ENCODE results near the gene TMEM255B.

TMEM255B gene

DNA sequence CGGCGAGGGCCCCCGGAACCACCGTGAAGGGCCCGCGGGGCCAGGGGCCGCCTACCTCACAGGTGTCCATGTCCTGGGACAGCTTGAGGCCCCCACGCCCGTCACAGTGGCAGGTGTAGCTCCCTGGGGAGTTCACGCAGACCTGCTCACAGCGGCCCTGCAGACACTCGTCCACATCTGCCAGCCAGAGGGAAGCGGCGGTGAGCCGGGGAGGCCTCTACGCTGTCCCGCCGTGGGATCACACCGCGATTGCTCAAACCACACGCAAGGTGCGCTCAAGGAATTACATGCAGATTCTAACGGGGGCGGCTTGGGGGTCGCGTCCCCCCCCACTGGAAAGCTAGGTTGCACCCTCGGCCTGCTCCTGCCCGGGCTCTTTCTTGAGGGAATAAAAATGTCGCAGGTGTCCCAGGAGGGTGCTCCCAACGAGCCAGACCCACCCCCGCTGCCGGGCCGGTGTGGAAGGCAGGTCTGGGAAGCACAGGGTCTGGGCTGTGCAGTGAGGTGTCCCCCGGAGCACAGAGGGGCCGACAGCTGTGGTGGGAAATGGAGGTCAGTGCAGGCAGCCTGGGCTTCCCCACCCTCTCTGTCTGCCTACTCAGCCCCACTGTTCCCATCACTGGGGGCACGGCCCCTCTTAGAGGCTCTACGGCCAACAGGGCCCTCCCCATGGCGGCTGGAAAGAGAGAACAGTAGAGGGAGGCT is 75.6 kb downstream of the TMEM255B start:
- Histone ChIP-seq H3K4me3 (ENCODE audit: low read length, poor library complexity, severe bottlenecking) (no peak overlapping the region), H3F3A (ENCODE audit: low read depth) (no peaks in the 10 kb centered on the region), H3K4me1 (ENCODE audit: insufficient read depth, low read length, poor library complexity, severe bottlenecking) (peaks cover 5% of the 10 kb centered on the region), H3K9me2 (replicated peaks; ENCODE audit: low read depth, low read length) (no peaks in the 10 kb centered on the region), H2AFZ (ENCODE audit: low read length) (no peak overlapping the region), H3K9me3 (ENCODE audit: insufficient read depth, low read depth, low read length) (no peaks in the 10 kb centered on the region), H3K36me3 (ENCODE audit: insufficient read depth, low read length) (no peaks in the 10 kb centered on the region), H3K4me2 (ENCODE audit: low read depth, low read length, poor library complexity, severe bottlenecking) (no peak overlapping the region), H3K9ac (ENCODE audit: low read depth, low read length, poor library complexity, severe bottlenecking) (no peak overlapping the region), H3K79me2 (ENCODE audit: insufficient read depth, low read length) (no peaks in the 10 kb centered on the region), H3K27me3 (ENCODE audit: insufficient read depth, low read length, poor library complexity, severe bottlenecking) (no peaks in the 10 kb centered on the region), H4K20me1 (ENCODE audit: insufficient read depth, low read length, poor library complexity, severe bottlenecking) (no peaks in the 10 kb centered on the region)
- TF ChIP-seq, protein P1, sequence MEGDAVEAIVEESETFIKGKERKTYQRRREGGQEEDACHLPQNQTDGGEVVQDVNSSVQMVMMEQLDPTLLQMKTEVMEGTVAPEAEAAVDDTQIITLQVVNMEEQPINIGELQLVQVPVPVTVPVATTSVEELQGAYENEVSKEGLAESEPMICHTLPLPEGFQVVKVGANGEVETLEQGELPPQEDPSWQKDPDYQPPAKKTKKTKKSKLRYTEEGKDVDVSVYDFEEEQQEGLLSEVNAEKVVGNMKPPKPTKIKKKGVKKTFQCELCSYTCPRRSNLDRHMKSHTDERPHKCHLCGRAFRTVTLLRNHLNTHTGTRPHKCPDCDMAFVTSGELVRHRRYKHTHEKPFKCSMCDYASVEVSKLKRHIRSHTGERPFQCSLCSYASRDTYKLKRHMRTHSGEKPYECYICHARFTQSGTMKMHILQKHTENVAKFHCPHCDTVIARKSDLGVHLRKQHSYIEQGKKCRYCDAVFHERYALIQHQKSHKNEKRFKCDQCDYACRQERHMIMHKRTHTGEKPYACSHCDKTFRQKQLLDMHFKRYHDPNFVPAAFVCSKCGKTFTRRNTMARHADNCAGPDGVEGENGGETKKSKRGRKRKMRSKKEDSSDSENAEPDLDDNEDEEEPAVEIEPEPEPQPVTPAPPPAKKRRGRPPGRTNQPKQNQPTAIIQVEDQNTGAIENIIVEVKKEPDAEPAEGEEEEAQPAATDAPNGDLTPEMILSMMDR (conservative IDR thresholded peaks at IDR 0.05; ENCODE audit: low read length) = no peak
- no peak for TF ChIP-seq EZH2phosphoT487 (IDR thresholded peaks at IDR 0.05; ENCODE audit: borderline replicate concordance)

DNA sequence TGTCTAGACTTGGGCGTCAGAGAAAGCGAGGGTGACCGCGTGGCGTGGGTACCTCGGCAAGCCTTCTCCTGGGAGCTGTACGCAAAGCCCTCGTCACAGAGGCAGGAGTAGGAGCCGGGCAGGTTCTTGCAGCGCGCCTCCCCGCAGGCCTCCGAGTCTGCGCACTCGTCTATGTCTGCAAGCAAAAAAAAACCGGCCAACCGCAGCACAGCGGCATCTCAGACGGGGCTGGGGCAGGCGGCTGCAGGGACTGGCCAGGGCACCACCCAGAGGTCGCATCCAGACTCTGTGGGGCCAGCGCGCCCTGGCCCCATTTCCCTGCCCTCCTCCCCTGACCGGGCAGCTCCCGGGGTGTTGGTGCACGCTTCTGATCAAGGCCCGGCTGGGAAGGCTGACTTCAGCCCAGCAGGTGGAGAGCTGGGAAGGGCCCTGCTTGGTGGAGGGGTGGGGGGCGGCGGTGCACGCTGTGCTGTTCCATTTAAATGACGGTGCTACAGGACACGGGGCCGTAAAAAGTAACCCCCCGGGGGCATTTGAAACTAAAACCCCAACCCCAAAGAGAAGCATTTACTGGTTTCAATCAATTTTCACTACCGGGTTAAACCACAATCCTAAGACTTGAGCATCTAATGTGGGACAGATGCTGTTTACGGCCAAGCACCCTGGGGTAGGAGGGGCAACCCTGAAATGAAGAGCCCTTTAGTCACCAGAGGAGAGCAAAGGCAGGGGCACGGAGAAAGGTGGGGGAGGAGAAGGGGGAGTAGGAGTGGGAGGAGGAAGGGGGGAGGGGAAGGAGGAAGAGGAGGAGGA is 76.6 kb downstream of the TMEM255B start:
- TF ChIP-seq, protein P1 (conservative IDR thresholded peaks at IDR 0.05; ENCODE audit: low read length) = no peak
- no peak for TF ChIP-seq EZH2phosphoT487 (IDR thresholded peaks at IDR 0.05; ENCODE audit: borderline replicate concordance)
- no peaks in the 10 kb centered on the region for H3F3A ChIP-seq (ENCODE audit: low read depth)
- H3K4me2 ChIP-seq (ENCODE audit: low read depth, low read length, poor library complexity, severe bottlenecking) = no peak overlapping the region
- H4K20me1 ChIP-seq (ENCODE audit: insufficient read depth, low read length, poor library complexity, severe bottlenecking) = no peaks in the 10 kb centered on the region
- H3K27me3 ChIP-seq (ENCODE audit: insufficient read depth, low read length, poor library complexity, severe bottlenecking) = no peaks in the 10 kb centered on the region
- no peaks in the 10 kb centered on the region for H3K36me3 ChIP-seq (ENCODE audit: insufficient read depth, low read length)
- no peak overlapping the region for H3K4me3 ChIP-seq (ENCODE audit: low read length, poor library complexity, severe bottlenecking)
- H3K9ac ChIP-seq (ENCODE audit: low read depth, low read length, poor library complexity, severe bottlenecking) = no peak overlapping the region
- H3K9me2 ChIP-seq (replicated peaks; ENCODE audit: low read depth, low read length) = no peaks in the 10 kb centered on the region
- no peak overlapping the region for H2AFZ ChIP-seq (ENCODE audit: low read length)
- H3K4me1 ChIP-seq (ENCODE audit: insufficient read depth, low read length, poor library complexity, severe bottlenecking) = peaks cover 5% of the 10 kb centered on the region
- no peaks in the 10 kb centered on the region for H3K79me2 ChIP-seq (ENCODE audit: insufficient read depth, low read length)
- H3K9me3 ChIP-seq (ENCODE audit: insufficient read depth, low read depth, low read length) = no peaks in the 10 kb centered on the region

DNA sequence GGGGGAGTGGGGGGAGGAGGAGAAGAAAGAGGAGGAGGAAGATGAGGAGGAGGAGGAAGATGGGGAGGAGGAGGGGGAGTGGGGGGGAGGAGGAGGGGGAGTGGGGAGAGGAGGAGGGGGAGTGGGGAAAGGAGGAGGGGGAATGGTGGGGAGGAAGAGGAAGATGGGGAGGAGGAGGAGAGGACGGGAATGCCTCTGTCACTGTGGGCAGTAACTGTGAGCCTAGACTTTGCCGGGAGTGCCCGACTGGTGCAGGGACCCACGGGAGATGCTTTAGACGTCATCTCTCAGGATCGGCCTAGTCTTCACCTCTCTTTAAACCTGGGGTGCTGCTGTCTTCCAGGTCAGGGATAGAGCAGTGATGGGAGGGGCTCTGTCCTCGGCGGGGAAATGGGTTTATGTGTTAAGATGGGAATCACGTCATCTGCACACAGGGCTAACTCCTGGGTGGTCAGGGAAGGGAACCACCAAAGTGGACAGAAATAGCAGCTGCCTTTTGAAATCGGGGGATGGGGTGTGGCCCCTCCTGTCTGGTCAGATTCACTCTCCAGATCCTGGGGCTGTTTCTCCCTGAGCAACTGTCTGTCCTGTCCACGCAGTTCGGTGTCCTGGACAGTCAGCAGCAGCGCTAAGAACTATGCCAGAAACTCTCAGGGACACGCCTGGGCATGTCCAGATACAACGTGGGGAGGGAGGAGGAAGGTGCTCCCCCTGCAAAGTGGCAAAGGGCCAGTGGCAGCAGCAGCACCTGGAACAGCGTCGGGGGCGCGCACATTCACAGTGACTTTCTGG is 77.9 kb downstream of the TMEM255B start:
- Histone ChIP-seq H3K36me3 (ENCODE audit: insufficient read depth, low read length) (no peaks in the 10 kb centered on the region), H3K9ac (ENCODE audit: low read depth, low read length, poor library complexity, severe bottlenecking) (peak overlapping the region; percentile 39), H3K4me2 (ENCODE audit: low read depth, low read length, poor library complexity, severe bottlenecking) (no peak overlapping the region), H3K9me2 (replicated peaks; ENCODE audit: low read depth, low read length) (no peaks in the 10 kb centered on the region), H3F3A (ENCODE audit: low read depth) (no peaks in the 10 kb centered on the region), H2AFZ (ENCODE audit: low read length) (no peak overlapping the region), H3K4me3 (ENCODE audit: low read length, poor library complexity, severe bottlenecking) (no peak overlapping the region), H3K4me1 (ENCODE audit: insufficient read depth, low read length, poor library complexity, severe bottlenecking) (peaks cover 5% of the 10 kb centered on the region), H3K9me3 (ENCODE audit: insufficient read depth, low read depth, low read length) (no peaks in the 10 kb centered on the region), H4K20me1 (ENCODE audit: insufficient read depth, low read length, poor library complexity, severe bottlenecking) (no peaks in the 10 kb centered on the region), H3K27me3 (ENCODE audit: insufficient read depth, low read length, poor library complexity, severe bottlenecking) (no peaks in the 10 kb centered on the region), H3K79me2 (ENCODE audit: insufficient read depth, low read length) (no peaks in the 10 kb centered on the region)
- TF ChIP-seq, protein P1 (conservative IDR thresholded peaks at IDR 0.05; ENCODE audit: low read length) = no peak
- TF ChIP-seq EZH2phosphoT487 (IDR thresholded peaks at IDR 0.05; ENCODE audit: borderline replicate concordance) = no peak
